NCI-H1417 treated with DMSO at 0.1 percent for 48 hours (cell line): ENCODE data around the gene ECD.

ENCODE experiments used
- DNase-seq: peaks from one replicate; lab custom pipeline; 2025; lab: John Stamatoyannopoulos, UW

The ECD gene

DNA sequence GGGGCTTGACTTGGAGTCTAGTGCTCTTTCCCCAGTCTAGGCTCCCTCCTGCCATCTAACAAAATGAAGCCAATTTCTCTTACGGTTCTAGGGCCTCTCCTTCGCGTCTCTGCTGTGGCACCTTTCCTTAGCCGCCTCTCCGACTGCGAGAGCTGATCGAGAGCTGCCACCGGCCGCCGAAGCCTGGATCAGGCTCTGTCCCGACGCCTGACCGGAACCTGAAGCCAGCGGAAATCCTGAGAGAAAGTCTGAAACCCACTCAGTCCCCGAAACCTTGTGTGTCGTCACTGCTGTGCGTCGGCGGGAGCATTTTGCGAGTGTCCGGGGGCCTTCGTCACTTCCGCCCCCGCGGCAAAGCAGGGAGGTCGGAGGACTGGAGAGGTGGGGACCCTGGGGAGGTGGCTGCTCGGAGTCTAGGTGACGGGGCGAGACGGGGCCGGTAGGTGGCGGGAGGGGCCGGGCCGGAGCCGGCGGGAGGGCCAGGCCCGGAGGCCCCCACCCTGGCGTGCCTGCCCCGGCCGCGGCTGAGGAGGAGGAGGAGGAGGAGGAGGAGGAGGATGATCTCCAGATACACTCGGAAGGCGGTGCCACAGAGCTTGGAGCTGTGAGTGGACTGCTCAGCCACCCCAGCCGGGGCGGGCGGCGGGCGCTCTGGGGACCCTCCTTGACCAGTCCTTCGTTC is at the start of gene ECD, which contains the start of gene FAM149B1:
ECD (minus strand) TSS at position 226 of the 682 bp plus-strand sequence. CDS start 4,071 bp downstream, outside the sequence.
FAM149B1 (plus strand) TSS at position 337 of the 682 bp plus-strand sequence; CDS start at position 558, 221 bp downstream.
- no peak for DNase-seq

DNA sequence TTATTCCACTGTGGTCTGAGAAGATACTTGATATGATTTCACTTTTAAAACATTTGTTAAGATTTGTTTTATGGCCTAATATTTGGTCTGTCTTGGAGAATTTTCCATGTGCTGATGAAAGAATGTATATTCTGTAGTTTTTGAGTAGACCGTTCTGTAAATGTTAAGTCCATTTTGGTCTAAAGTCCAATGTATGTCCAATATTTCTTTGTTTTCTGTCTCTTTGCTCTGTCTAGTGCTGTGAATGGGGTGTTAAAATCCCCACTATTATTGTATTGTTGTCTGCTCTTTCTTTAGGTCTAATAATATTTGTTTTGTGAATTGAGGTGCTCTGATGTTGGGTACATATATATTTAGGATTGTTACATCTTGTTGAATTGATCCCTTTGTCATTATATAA is 47.9 kb upstream of the ECD start:
- no peak for DNase-seq

- no peak for DNase-seq
Measured at GRCh38 chr10:73211106-73211811, 43.5 kb upstream of the ECD start.

DNA sequence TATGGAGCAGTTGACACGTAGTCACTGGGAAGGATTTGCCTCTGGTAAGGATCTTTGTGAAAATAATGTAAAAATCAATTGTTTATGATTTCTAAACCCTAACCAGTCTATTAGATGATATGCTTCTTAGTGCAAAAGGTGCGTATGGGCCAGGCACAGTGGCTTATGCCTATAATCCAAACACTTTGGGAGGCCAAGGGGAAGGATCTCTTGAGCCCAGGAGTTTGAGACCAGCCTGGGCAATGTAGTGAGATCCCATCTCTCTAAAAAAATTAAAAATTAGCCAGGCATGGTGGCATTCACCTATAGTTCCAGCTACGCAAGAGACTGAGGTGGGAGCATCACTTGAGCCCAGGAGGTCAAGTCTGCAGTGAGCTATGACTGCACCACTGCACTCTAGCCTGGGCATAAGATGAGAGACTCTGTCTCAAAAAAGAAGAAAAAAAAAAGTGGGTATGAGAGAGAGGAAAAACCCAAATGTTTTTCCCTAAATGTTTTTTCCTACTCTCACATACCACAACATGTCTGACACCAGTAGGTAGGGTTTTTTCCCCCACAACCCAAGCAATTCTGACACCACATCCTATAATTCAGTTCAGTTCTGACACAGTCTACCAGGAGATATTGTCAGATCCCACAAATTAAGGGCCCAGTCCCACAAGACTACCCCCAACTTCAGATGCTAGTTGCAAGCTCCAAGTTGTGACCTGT is 42.7 kb upstream of the ECD start:
- no peak for DNase-seq

DNA sequence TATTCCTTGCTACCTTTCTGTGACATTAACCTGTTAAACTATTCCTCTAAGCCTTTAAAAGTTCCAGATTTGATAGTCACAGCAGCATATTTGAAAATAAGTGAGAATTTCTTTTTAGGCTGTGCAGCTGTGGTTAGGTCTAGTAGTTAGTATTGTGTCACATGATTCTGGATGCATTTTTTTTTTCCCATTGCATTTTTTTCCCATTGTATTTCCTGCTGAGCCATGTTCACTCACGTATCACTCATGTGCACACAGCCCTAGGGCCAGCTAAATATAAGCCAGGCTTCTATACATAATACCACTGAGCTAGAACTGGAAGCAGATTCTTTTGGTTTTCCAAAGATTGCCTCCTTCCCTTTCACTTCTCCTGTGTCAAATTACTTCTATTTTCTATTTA is 41.9 kb upstream of the ECD start:
- no peak for DNase-seq

GRCh38 chr10:73207883-73208282 is 40.1 kb upstream of the ECD start:
- DNase-seq, result no peak

GRCh38 chr10:73206385-73206784 is 38.6 kb upstream of the ECD start:
- DNase-seq, result no peak

DNA sequence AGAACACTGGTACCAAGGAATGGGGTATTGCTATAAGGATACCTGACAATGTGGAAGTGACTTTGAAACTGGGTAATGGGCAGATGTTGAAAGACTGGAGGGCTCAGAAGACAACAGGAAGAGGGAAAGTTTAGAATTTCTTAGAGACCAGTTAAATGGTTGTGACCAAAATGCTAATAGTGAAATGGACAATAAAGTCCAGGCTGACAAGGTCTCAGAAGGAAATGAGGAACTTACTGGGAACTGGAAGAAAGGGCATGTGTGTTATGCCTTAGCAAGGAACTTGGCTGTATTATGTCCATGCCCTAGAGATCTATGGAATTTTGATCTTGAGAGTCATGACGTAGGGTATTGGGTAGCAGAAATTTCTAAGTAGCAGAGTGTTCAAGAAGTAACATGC is 38.1 kb upstream of the ECD start:
- no peak for DNase-seq

GRCh38 chr10:73205081-73205480 is 37.3 kb upstream of the ECD start:
- no peak for DNase-seq

DNA sequence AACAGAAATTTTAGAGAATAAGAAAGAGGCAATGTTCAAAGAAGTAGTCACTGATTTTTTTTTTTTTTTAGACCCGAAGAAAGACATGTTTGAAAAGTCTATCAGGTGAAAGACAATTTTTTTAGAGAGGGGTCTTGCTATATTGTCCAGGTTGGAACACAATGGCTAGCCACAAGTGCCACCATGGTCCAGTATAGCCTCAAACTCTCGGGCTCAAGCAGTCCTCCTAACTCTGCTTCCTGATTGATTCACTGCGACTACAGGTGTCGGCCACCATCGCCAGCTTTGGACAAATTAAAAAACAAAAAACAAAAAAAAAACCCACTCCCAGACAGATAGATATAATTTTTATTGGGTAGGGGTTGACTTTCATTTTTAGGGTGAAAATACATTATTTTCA is 22.4 kb upstream of the ECD start:
- DNase-seq, result no peak

- no peak for DNase-seq
Measured at GRCh38 chr10:73186266-73186665, 18.5 kb upstream of the ECD start.

GRCh38 chr10:73183667-73184281 is 16.0 kb upstream of the ECD start:
- no peak for DNase-seq

GRCh38 chr10:73182568-73182967 is 14.8 kb upstream of the ECD start:
- no peak for DNase-seq

DNA sequence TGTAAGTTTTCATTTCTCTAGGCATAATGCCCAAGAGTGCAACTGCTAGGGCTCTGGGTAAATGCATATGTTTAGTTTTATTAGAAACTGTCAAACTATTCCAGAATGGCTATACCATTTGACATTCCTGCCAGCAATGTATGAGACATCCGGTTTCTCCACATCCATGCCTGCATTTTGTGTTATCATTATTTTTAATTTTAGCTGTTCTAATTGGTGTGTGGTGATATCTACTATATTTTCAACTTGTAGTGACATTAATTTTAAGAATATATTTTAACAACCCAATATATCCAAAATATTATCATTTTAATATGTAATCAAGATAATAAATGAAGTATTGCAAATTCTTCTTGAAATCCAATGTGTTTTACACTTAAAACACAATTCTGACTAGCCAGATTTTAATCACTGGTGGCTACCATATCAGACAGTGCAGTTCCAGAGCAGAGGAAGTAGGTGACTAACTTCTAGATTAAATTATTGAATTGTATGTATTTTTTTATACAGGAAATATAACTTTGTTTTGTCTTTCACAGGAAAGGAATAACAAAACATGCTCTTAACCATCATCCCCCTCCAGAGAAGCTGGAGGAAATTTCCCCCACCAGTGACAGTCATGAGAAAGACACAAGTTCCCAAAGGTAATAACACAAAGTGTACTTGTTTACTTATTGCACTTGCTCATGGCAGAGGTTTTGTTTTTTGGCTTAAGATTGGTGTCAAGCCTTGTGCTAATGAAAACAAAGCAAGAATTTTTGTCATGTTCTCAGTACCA is 6.5 kb upstream of the ECD start:
- no peak for DNase-seq

DNA sequence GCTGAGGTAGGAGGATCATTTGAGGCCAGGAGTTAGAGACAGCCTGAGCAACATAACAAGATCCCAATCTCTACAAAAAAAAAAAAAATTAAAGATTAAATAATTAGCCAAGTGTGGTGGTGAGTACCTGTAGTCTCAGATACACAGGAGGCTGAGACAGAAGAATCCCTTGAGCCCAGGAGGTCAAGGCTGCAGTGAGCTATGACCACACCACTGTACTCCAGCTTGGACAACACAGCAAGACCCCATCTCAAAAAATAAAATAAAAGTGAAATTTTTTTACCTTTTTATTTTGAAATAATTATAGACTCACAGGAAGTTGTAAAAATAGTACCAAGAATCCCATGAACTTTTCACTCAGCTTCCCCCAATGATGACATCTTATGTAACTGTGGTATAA is 5.1 kb upstream of the ECD start:
- no peak for DNase-seq

- no peak for DNase-seq
Measured at GRCh38 chr10:73169320-73169719, 1.5 kb upstream of the ECD start.

DNA sequence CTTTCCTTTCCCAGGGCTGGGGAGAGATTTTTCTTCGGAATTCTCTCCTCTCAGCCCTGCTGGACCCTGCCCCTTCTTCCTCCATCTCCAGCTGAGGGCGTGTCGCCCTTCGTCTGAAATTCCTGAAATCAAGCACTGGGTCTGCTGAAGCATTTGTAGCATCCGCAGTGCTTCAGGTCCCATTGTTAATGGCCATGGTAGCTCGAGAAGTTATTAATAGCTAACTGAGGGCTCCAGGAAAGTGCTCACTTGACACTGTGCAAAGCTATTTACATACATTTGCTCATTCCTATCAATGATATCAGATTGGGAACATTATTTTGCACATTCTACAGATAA is 626 bp upstream of the ECD start:
- DNase-seq, result no peak

GRCh38 chr10:73167458-73167782 is 388 bp downstream of the ECD start:
- DNase-seq, result no peak

GRCh38 chr10:73166972-73167371 is 836 bp downstream of the ECD start:
- DNase-seq, result no peak

DNA sequence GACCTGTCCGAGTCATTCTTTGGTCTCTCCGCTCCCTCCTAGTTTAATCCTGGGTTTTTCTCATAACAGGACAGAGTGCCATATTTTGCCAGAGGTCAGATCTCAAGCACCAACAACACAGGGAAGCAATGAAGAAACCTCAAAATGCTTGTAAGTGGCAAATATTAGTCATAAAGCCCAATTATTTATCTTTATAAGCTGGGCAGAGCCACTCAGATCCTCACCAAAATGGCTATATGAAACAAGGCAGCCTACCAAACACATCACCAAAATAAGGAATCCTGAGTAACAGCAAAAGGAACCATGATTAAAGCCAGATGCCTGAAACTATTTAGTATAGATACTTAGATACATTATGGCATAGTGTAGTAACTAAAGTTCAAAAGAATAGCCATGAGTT is 4.7 kb downstream of the ECD start:
- no peak for DNase-seq

GRCh38 chr10:73161662-73162061 is 6.1 kb downstream of the ECD start:
- DNase-seq, result no peak

DNA sequence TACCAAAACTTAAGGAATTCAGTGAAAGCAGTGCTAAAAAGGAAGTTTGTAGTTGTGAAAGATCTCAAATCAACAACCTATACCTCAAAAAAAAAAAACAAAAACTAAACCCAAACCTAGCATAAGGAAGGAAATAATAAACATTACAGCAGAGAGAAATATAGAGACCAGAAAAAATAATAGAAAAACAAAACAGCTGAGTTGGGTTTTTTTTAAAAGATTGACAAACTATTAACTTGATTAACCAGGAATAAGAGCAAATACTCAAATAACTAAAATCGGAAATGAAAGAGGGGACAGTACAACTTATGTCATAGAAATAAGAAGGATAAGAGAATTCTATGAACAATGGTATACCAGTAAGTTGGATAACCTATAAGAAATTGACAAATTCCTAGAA is 6.7 kb downstream of the ECD start:
- DNase-seq, result no peak
